NT2/D1 (cell line): ENCODE data around the gene TMEM171.

Experiments used
- SUZ12 ChIP-seq: IDR thresholded peaks from 2 replicates; pipeline ENCODE4 v1.6.1; 2011; ENCODE audit not compliant: insufficient read length, insufficient read depth; ENCODE audit errors: extremely low read depth
- ZNF274 ChIP-seq: IDR thresholded peaks from 2 replicates; pipeline ENCODE4 v1.6.1; 2011; ENCODE audit warnings: mild to moderate bottlenecking, low read depth, low read length

DNA sequence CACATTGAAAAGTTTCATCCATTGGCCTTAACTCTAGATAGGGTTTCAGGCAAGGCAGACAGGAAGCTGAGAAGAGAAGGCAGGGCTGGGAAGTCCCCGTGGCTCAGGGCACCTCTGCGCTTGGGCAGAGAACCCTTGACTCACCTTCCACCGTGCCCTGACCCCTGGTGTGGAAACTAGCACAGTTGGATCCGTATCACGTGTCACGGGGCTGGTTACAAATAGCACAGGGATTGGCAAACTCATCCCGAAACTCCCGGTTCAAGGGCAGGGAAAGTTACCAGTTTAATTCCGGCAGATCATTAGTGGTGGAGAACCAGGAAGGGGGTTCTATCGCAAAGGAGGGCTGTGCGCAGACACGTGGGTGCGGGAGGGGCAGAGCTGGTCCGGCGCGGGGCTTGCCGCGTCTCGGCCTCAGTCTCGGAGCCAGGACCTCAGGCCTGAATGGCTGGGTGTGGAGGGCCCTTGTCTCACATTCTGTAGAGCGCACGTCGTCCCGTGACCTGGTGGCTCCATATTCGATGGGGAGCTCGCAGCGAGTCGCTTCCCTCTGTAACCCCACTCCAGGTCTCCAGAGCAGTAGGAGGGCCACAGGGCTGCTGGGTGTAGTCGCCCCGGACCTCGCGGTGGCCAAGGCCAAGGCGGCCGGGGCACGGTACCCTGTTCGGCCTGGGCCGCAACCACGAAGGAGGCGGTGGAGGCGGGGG is 771 bp upstream of the TMEM171 start:
- no peak for TF ChIP-seq ZNF274
- no peak for TF ChIP-seq SUZ12
